GM19023 (cell line): Measurements from ENCODE around the gene SCAND1.
"Not testable (repeated sequence)": the region's sequence is repeated elsewhere in the genome, so short reads cannot be mapped to it uniquely, and the experiment has no call there.

Experiments used
- ATAC-seq: cut with Tn5 transposase; IDR thresholded peaks from one replicate; pipeline ENCODE4 v1.9.1; 2021; ENCODE audit warnings: mild to moderate bottlenecking, moderate library complexity; ENCODE audit not compliant: unreplicated experiment

SCAND1 gene

DNA sequence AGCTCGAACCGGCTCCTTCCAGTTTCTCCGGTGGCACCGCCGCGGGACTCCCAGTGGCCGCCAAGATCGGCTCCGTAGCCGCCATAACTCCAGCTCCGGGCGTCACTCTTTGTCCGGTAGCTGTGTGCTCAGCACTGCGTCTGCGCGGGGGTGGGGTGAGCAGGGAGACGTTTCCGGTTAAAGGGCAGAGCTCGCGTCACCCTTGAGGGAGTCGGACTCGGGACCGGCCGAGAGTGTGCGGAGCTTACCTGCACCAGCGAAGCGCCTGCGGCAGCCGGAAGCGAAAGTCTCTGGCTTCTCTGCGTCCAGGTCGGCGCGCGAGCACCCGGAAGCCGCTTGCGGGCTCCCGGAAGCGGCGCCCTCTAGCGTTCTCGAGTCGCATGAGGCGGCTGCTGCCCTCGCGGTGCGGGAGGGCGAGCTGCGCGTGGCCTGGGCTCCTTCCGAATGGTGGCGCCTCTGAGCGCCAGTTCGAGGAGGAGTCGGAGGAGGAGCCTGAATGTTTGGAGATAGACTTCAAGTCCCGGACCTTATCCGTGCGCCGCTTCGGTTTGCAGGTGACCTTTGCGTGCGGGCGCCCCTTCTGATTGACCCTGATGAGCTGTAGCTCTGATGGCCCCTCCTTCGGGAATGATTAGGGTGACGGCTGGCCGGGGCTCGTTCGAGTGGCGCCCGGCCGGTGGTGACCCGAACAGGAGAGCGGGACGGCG lies at the start of gene SCAND1:
Gene SCAND1, minus strand, starts transcription at position 303 of the 707 bp plus-strand sequence. Its CDS starts 218 bp downstream, at position 85.
- peak; percentile 85 for ATAC-seq

DNA sequence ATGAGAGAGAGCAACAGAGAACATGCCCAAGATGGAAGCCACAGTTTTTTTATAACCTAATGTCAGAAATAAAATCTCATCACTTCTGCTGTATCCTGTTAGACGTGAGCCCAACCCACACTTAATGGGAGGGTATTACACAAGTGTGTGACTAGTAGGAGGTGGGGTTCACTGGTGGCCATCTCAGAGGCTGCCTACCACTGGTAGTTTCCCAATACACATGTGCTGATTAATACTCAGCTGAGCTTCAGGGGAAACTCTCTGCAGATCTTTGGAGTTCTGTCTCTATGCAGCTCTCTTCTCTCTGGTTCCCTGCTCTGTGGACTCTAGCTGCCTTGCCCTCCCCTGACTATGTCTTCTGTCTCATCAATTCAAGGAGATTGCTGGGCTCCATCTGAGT lies 49.7 kb upstream of the SCAND1 start:
- no peak for ATAC-seq

DNA sequence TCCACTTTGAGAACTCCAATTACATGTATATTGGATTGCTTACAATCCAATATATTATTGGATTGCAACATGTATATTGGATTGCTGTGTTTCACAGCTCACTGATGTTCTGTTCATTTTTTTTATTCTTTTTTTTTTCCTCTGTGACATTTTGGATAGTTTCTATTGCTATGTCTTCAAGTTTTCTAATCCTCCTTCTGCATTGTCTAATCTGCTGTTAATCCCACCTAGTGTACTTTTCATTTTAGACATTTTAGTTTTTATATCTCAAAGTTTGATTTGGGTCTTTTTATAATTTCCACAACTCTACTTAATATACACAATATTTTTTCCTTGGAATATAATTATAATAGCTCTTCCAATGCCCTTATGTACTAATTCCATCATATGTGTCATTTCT lies 48.6 kb upstream of the SCAND1 start:
- no peak for ATAC-seq

DNA sequence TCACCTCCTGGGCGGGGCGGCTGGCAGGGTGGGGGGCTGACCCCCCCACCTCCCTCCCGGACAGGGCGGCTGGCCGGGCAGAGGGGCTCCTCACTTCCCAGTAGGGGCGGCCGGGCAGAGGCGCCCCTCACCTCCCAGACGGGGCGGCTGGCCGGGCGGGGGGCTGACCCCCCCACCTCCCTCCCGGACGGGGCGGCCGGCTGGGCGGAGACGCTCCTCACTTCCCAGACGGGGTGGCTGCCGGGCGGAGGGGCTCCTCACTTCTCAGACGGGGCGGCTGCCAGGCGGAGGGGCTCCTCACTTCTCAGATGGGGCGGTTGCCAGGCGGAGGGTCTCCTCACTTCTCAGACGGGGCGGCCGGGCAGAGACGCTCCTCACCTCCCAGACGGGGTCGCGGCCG lies 47.0 kb upstream of the SCAND1 start:
- not testable (repeated sequence) for ATAC-seq

DNA sequence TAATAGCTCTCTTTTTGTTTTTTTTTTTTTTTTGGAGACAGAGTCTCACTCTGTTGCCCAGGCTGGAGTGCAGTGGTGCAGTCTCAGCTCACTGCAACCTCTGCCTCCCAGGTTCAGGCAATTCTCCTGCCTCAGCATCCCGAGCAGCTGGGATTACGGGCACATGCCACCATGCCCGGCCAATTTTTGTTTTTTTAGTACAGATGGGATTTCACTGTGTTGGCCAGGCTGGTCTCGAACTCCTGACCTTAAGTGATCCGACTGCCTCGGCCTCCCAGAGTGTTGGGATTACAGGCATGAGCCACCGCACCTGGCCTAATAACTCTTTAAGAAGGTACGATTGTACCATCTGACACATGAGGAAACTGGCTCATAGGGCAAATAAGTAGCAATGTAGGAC lies 42.2 kb upstream of the SCAND1 start:
- not testable (repeated sequence) for ATAC-seq

DNA sequence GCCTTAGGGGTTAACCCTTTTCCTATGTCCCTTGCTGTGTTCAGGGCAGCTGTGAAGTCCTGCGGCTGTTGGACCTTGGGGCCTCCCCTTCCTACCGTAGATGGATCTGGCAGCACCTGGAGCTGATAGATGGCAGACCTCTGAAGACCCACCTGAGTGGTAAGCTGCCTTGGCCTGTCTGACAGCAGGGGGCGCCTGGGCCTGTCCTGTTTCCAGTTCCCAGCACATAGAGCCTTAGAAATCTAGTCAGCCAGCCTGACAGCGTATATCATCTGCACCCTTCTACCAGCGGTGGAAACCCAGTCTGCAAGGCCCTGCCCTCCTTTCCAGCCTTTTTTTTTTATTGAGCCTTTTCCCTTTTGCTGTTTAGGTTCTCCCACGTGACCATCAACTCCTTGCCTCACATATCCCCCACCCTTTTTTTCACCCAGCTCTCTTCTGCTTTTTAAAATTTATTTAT lies 40.7 kb upstream of the SCAND1 start:
- ATAC-seq, result no peak

DNA sequence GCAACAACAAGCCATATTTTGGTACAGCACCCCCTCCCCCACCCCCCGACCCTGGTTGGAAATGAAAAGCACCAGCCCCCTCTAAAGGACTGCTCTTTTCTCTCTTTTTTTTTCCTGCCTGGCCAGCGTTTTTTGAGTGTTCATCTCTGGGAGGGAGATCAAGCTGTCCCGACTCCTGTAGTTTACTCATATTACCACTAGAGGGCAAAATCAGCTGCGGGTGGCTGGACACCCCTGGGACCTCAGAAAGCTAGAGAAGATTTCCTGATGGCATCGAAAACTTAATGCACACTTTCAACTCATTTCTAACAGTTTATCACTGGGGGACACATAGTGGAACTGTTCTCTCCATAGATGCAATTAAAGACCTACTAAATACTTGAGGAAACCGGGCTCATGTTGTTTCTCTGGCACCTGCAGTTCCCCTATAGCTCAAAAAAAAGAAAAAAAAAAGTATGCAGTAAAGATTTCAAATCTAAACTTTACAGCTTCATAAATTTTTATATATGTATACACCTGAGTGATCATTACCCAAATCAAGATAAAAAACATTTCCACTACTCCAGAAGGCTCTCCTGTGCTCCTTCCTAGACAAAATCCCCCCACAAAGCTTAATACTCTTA lies 38.5 kb upstream of the SCAND1 start:
- ATAC-seq, result no peak

DNA sequence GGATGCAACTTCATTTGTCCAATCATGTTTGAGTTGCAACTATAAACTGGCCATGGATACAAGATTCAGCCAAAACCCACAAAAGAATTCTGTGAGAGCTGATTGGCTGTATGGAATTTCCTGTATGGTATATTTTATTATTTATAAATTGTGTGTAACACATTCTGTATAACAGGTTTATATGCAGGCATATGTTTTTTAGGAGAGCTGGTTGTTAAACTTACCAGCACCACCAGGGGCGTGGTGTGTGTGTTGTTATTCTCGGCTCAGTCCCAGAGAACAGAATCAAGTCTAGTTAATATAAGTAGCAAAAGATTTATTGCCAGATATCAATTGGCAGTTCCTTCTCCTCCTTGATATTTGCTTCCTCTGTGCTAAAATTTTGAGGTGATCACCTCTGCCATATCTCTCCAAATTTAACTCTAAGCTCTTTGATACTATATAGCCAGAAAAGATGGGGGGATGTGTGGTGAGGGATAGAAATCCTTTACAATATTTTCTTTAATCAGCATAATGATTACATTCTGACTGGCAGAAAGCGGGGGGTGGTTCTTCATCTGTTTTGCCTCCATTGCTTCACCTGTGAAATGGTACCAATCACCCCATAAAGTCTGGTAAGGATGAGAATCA lies 37.0 kb upstream of the SCAND1 start:
- no peak for ATAC-seq

DNA sequence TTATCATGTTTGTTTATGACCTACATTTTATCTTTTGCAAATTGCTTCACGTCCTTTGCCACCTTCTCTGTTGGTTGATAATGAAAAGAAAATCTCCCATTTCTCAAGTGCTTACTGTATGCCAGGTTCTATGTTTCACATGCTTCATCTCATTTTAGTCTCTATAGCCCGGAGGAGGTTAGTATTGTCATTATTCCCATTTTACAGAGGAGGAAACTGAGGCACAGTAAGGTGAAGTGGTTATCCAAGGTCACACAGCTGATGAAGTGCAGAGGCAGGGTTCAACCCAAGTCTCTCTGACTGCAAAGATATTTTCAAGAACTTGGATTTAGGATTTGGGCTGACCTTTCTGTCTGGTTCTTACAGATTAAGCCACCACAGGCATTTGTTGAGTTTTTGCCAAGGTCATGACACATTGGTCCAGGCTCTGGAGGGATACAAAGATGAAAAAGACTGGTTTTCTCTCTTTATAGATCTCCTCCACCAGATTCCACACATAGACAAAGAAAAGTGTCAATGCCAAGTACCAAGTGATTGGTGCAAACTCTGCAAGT lies 34.7 kb upstream of the SCAND1 start:
- ATAC-seq, result no peak

DNA sequence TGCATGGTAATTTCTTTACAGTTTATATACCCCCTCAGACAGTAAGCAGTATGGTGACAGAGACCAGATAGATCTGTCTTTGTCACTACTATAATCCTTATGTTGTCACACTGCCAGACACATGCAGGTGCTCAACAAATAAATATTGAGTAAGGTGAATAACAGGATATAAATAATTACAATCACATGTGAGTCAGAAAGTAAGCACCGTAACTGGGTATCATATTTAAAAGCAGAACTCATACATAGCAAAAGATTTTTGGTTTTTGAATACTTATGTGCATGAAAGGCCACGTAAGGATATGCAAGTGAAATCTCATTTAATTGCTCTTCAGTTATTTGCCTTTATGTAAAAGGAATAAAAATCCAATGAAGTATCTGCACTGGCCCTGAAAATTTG lies 31.5 kb upstream of the SCAND1 start:
- ATAC-seq, result no peak

DNA sequence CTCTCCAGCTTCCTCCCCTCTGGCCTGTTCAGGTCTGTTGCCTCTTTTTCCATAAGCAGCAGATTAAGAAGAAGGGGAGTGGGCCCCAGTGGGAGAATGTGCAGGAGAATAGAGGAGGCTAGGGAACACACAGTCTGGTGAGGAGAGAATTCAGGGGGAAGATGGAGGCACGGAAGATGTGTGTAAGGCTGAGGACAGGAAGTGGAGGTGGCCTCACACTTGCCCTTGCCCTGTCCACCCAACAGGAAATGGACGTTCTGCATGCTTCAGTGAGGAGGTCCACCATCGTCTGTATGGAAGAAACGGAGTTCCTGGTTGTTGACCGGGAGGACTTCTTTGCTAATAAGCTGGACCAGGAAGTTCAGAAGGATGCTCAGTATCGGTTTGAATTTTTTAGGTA lies 30.1 kb upstream of the SCAND1 start:
- ATAC-seq, result no peak

DNA sequence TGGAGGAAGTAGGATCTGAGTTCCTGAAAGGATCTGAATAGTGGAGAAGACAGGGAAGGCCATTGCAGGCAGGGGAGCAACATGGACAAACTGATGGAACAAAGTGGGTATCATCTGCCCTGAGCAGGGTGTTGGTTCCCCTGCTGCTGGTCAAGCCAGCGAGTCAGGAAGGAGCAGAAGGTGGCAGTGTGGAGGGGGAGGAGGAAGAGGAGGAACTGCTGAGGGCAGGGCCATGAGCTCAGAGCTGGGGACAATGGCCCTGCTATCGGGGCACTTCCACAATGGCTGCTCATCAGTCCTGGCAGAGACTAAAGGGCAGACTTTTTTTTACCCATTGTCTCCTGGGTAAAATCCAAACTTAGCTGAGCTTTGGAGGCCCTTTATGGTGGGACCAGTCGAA lies 27.7 kb upstream of the SCAND1 start:
- ATAC-seq, result no peak

DNA sequence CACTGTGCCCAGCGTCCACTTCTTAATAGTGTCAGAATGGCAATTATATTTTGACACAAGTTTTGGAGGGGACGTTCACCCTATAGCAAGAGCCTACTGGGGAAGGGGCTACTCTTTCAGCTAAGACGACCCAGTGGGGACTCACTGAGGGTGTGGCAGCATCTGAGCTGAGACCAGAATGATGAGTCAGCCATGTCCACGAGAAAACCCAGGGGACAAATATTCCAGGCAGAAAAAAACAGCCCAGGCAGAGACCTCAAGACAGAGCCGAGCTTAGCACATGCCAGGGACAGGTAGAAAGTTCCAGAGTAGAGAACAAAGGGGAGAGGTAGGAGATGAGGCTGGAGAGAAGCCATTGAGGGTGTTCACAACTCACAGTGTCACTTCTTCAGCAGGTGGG lies 25.2 kb upstream of the SCAND1 start:
- no peak for ATAC-seq

DNA sequence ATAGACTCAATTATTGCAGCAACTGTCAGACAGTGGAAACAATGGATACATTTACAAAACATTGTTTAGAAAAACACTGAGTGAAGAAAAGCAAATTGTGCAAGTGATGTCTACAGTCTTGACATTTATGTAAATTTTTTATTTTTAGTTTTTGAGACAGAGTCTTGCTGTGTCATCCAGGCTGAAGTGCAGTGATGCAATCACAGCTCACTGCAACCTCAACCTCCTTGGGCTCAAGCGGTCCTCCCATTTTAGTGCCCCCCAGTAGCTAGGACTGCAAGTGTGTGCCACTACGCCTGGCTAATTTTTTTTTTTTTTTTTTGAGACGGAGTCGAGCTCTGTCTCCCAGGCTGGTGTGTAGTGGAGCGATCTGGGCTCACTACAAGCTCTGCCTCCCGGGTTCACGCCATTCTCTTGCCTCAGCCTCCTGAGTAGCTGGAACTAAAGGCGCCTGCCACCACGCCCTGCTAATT lies 23.8 kb upstream of the SCAND1 start:
- ATAC-seq, result no peak

DNA sequence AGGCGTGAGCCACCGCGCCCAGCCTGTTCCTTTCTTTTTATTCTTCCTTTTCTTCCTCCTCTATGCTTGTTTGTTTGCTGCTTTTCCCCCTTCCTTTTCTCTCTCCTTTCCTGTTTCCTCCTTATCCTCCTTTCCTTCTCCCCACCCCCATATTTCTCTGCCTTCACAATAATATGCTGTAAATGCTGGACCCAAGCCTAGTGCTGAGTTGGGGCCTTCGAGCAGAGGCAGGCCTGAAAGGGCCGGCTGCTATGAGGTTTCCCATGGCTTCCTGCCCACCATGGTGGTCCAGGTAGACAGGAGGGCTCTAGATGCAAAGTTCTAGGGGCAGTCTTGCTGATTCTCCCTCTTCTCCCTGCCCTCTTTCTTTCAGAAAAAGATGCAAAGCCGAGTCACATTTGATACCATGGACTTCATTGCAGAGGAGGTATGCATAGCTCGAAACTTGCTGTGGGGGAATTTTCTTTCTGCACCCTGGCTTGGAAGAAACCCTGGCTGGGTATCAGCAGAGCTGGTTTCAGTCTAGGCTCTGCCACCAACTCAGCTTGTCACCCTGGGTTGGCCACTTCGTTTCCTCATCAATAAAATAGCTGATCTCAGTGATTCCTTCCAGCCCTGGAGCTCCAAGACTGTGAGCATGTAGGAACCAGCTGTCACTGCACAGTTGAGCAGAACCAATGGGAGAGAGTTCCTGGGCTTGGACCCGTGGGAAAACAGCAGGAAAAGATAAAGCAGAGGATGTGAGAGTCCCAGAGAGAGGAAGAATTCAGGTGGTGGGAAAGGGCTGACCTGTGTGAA lies 21.5 kb upstream of the SCAND1 start:
- ATAC-seq, result no peak

DNA sequence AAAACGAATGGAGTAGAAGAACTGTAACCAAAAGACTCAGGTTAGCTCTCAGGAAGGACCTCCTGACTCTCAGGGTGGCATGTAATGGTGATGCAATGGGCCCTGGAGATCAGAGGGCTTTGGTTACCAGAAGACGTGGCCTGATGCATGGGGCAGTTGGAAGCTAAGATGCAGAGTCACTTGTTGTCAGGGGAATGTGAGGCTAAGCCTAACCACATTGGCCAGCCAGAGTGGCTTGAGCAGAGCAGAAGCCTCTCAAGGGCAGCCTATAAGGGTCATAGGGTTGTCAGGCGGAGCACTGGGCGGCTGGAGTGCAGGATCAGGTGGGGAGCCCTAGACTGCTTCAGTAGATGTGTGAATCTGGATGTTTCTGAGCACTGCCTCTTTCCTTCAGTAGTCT lies 20.0 kb upstream of the SCAND1 start:
- no peak for ATAC-seq

DNA sequence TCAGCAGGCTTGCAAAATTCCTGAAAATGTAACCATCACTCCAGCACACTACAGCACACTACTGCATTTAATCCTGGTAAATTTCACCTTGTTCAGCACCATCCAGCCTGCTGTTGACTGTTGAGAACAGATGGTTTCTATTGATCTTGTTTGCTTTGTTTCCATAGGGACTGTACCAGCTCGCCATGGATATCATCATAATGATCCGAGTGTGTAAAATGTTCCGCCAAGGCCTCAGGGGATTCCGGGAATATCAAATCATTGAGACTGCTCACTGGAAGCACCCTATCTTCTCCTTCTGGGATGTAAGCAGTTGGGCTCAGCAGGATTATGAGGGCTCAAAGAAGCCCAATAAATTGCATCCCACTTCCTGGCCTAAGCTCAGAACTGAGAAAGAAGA lies 18.2 kb upstream of the SCAND1 start:
- no peak for ATAC-seq

DNA sequence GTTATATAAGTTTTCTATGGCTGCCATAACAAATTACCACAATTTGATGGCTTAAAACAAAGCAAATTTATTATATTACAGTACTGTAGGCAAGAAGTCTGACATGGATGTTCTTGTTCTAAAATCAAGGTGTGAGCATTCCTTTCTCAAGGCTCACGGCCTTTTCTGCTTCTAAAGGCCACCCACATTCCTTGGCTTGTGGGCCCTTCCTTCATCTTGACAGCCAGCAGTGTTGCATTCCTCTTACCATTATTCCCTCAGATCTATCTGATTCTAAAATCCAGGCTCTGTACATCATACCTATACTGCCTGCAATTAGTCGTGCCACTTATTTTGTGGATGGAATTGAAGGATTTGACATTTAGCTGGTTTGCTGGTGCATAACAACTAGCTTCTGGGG lies 17.7 kb upstream of the SCAND1 start:
- no peak for ATAC-seq

DNA sequence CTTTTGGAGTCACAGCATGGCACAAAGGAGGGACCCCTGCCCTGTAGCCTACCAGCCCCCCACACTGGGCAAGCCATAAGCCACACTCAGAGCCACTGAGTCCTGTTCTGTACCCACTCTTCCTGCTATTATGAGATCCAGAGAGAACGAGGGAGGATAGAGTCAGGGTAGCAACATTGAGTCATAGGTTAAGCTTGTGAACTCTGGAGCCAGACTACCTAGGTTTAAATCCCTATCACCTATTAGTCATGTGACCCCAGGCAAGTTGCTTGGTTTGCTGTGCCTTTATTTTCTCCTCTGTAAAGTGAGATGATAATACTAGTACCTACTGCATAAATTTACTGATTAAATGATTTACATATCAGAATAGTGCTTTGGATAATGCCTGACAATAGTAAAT lies 14.6 kb upstream of the SCAND1 start:
- ATAC-seq, result no peak

DNA sequence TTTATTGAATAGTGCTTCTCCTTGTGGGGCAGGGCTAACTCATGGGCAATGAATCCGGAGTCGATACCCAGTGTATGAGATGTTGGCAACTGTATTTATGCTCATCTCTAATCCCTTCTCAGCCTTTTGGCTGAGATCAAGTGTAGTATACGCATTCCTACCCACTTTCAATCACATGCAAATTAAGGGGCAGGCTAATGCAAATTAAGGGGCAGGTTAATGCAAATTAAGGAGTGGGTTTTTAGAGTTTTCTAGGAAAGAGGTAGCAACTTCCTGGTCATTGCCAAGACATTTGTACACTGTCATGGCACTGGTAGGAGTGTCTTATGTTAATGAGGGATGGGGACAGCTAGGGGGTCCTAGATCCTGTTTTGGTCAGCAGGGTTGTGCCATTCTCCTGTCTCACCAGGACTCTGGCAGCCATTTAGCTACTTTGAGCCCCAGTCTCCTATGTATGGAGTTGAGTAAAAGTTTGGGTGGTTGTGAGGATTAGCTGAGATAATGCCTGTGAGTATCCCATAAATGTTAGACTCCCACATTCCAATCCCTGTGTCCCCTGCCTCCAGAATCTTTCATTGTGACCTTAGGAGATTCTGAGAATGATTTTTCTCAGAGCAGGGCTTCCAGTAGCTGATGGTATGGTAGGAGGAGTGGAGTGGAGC lies 13.8 kb upstream of the SCAND1 start, which contains the start of gene CNBD2:
Gene CNBD2, plus strand, starts transcription at position 612 of the 662 bp plus-strand sequence. CDS start 173 bp downstream, outside the sequence.
- no peak for ATAC-seq
